ENCODE data around the gene LILRB2.
"Not testable (repeated sequence)": the region's sequence is repeated elsewhere in the genome, so short reads cannot be mapped to it uniquely, and the experiment has no call there.

Gene LILRB2

DNA sequence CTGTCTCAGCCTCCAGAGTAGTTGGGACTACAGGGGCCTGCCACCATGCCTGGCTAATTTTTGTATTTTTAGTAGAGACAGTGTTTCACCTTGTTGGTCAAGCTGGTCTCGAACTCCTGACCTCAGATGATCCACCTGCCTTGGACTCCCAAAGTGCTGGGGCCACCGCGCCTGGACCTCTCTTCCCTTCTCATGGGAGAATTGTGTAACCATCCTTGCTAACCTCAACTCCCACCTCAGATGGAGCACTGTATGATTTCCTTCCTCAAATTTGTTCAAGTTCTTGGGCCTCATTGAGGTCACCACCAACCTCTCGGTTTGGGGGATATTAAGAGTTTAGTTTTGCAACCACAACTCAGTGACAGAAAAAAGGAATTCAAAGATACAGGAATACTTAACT lies 21.3 kb upstream of the LILRB2 start:
- DNase-seq = no peak

GRCh38 chr19:54299515-54299914 lies 18.6 kb upstream of the LILRB2 start:
- no peak for DNase-seq

DNA sequence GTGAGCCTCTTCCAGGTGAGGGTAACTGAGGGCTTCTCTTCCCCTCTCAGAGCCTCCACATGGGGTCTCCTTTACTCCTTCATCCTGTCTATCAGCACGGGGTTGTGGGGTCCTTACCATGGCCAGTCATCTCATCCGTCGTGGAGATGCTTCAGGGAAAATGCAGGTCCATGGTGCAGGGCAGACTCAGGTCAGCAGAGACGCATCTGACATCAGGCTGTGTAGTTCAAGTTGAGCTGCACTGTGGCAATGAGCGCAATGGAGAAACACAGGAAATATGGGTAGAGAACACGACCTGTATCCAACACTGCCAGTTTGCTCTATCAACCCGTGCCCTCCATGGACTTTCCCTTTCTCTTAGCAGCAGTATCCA lies 18.2 kb upstream of the LILRB2 start:
- DNase-seq = no peak

DNA sequence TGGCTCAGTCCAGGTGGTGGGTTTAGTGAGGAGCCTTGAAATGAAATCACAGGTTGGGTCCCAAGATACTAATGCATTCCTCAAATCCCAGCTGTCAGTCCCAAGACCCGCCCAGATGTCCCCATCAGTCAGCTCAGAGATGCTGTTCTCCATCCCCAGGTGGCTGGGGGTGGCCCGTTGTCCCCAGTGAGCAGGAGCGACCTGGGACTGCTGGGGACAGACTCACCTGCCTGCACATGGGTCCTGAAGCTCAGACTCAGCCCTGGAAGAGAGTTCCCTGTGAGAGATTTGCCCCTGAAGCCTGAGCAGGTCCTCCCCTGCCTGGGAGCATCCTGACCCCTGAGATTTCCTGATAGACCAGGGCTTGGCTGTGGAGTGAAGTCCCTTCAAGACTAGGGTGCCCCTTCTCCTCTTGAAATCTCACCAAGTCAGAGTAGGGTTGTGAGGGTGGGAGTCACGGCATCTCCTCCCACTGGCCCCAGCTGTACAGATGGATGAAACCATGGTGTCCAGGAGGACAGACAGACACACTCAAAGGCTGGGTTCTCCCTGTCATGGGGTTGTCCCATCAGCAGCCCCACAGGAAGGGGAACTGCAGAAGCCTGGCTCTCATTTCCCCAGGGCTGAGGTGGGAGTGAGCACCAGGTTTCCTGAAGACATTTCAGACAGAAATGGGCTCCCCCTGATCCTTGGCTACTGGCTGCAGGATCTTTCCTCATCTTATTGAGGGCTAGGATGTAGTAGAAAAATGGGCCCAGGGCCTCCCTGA lies 17.6 kb upstream of the LILRB2 start:
- no peak for DNase-seq

- DNase-seq = no peak
Measured at GRCh38 chr19:54297759-54298305, 16.9 kb upstream of the LILRB2 start.

DNA sequence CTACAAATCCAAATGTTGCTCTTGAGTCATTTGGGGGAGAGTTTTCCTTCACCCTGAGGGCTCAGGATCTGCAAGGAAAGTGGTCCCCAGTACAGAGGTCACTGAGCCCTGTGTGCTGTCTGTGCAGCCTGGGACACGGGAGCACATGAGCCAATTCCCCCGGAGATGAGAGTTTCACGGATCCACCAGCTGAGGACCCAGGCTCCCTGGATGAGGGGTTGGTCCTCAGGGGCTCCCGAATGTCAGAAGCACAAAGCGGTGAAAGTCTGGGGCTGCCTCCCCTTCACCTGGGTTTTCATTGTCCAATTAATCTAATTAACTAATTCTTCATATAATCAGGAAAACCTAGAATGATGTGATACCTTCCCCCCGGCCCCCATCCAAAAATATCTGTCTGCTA lies 13.6 kb upstream of the LILRB2 start:
- no peak for DNase-seq

- DNase-seq = not testable (repeated sequence)
Measured at GRCh38 chr19:54289160-54289559, 8.2 kb upstream of the LILRB2 start.

- no peak for DNase-seq
Measured at GRCh38 chr19:54287456-54287855, 6.5 kb upstream of the LILRB2 start.

DNA sequence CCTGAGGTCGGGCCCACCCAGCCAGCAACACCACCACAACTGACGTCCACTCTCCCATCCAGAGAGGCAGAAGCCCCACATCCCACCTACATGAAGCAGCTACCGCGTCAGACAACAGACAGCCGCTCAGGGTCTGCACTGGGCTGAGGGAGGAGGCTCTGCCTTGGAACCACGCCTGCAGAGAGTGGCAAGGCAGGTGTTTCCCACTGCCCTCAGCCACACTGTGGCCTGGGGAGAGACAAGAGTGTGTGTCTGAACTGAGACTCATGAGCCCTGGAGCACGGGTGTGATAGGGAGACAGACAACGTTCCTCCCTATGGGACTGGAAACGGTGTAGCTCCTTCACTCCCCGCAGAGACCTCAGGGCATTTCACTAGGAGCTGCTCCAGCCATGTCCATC lies 5.4 kb upstream of the LILRB2 start:
- DNase-seq = not testable (repeated sequence)

GRCh38 chr19:54285427-54286056 lies 4.6 kb upstream of the LILRB2 start:
- DNase-seq = not testable (repeated sequence)

GRCh38 chr19:54282686-54283470 lies 2.0 kb upstream of the LILRB2 start:
- DNase-seq = no peak

DNA sequence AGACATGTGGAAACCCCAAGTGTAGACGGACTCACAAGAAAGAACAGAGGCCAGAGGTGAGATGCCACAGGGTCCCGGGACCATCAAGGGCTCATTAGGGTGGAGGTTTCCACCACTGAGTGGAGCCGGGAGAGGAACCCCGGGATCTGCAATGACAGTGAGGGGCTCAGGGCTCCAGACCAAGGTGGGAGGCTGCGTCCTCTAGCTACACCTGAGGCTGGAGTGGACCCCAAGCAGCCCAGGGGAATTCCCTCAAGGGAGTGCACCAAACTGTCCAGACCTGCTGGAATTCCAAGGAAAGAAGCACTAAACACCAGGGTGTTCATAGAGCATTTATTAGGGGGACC lies 792 bp upstream of the LILRB2 start:
- not testable (repeated sequence) for DNase-seq

DNA sequence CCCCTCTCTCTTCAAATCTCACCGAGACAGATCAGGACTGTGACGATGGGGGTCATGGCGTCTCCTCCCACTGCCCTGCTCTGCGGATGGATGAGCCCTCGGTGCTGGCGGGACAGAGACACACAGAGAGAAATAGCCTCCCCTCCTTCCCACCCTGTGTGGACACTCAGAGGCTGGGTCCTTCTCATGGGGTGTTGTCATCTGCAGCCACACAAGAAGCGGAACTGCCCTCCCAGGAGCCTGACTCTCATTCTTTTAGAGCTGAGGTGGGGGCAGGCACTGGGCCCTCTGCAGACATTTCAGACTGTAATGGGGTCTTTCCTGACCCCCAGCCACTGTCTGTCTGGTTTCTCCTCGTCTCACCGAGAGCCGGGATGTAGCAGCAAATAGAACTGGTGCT lies 469 bp downstream of the LILRB2 start:
- not testable (repeated sequence) for DNase-seq

DNA sequence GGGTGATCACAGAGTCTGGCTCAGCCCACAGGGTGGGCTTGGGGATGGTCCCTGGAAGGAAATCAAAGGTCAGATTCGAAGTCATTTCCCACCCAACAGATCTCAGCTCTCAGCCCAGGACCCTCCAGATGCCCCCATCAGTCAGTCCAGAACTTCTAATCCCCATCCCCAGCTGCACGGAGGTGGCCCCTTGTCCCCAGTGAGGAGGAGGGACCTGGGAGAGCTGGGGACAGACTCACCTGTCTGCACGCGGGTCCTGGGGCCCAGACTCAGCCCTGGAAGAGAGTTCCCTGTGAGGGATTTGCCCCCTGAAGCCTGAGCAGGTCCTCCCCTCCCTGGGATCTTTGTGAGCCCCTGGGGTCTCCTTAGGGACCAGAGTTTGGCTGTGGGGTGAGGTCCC lies 885 bp downstream of the LILRB2 start:
- not testable (repeated sequence) for DNase-seq

- no peak for DNase-seq
Measured at GRCh38 chr19:54279406-54279962, 1.4 kb downstream of the LILRB2 start.

GRCh38 chr19:54278571-54279195 lies 2.2 kb downstream of the LILRB2 start:
- not testable (repeated sequence) for DNase-seq

GRCh38 chr19:54278056-54278455 lies 2.9 kb downstream of the LILRB2 start:
- DNase-seq = not testable (repeated sequence)

DNA sequence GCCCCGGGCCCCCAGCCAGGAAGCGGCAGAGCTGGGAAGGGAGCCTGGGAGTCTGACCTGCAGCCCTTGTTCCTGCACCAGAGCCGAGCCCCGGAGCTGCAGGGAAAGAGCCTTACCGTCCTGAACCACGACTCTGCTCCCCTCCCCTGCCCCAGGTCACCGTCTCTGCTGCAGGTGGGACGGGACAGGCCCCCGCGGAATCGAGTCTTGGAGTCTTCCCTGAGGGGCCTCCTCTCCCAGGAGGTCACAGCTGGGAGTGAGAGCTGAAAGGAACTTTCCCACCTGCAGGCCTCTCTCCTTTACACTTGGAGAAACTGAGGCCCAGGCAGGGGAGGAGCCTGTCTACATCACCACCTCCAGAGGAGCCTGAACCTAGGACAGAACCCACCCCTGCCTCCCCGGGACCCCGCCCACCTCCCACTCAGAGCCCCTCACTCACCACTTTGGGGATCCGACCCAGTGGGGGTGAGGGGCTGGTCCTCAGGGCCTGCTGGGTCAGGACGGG lies 3.7 kb downstream of the LILRB2 start:
- not testable (repeated sequence) for DNase-seq

DNA sequence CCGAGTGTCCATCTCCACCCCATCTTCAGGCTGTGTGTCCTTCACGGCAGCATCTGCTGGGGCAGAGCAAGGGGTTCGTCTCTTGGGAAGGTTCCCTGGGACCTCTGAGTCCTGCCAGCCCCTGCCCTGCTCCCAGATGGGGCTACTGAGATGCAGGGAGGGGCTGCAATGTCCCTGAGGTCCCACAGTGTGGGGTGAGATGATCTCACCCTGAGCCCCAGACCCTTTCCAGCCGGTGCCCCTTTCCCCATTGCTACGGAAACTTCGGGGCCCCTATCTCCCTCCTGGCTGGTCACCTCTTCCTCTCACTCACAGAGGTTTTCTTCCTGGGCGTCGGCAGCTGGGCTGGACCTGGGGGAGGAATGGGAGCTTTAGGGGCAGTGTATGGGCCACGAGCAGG lies 5.0 kb downstream of the LILRB2 start:
- no peak for DNase-seq

DNA sequence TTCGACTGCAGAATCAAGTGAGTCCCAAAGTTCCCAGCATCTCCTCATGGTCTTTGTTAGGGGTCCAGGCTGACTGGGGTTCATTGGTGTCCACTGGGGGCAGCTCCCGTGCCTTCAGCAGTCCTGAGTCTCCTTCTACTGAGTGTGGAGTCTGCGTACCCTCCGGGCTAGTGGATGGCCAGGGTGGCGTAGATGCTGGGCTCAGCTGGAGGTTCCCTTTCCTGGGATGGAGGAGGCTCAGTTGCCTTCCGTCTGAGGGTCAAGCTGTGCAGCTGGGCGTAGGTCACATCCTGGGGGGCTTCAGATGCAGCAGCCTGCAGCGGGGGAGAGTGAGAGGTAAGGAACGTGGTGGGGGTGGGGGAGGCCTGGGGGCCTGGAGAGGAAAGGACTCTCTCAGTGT lies 6.4 kb downstream of the LILRB2 start:
- not testable (repeated sequence) for DNase-seq

GRCh38 chr19:54273821-54274220 lies 7.1 kb downstream of the LILRB2 start:
- no peak for DNase-seq

- not testable (repeated sequence) for DNase-seq
Measured at GRCh38 chr19:54272181-54272580, 8.7 kb downstream of the LILRB2 start.

DNA sequence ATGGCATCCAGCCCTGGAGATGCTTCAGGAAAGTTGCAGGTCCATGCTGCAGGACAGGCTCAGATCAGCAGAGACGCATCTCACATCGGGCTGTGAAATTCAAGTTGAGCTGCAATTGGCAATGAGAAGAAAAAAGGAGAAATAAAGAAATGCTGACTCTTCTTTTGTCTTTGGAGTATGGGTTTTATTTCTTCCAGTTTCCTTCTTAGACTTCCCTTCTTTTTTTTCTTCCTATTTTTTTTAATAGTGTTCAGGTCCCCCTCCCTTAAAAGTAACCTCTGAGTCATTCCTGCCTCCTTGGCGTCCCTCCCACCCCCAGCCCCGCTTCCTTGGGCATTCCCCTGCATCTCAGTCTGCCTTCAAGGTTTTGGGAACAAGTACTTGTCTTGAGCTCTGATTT lies 9.3 kb downstream of the LILRB2 start:
- DNase-seq = not testable (repeated sequence)

All from NCI-H1417 (cell line).